WI38 (cell line): ENCODE data around the gene FBXL14.

Experiments used
- H3K4me3 ChIP-seq: 2 replicates; pipeline ENCODE4 v1.5.1; 2011; ENCODE audit warnings: low read depth, mild to moderate bottlenecking, control low read depth, low read length
- CTCF ChIP-seq: IDR thresholded peaks from 2 replicates; pipeline ENCODE4 v1.5.1; 2012; ENCODE audit warnings: low read depth, mild to moderate bottlenecking, control low read depth, low read length

The FBXL14 gene

GRCh38 chr12:1529228-1529861, 65.0 kb downstream of the FBXL14 start:
- H3K4me3 ChIP-seq: peak overlapping the region; percentile 61
- TF ChIP-seq CTCF: no peak

DNA sequence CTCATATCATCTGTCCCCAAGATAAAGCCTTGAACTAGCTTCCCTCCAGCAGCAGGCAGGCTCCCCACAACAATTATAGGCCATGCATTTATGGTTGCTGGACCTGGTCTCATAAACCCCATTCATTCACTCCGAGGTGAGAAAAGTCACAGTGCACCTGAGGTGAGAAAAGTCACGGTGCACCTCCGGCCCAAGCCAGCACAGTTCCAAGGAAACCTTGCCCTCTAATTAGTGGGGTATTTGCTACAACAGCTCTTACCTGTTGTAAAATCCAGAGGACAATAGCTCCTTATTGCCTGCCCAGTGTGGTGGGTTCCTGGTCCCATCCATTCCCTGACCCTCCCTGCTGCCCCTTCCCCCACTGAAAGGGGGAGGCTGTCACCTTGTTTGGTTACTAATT, 65.6 kb downstream of the FBXL14 start:
- TF ChIP-seq CTCF: no peak
- no peak overlapping the region for H3K4me3 ChIP-seq

- no peak overlapping the region for H3K4me3 ChIP-seq
- no peak for TF ChIP-seq CTCF
These were observed 66.6 kb downstream of the FBXL14 start for GRCh38 chr12:1527789-1528188.

DNA sequence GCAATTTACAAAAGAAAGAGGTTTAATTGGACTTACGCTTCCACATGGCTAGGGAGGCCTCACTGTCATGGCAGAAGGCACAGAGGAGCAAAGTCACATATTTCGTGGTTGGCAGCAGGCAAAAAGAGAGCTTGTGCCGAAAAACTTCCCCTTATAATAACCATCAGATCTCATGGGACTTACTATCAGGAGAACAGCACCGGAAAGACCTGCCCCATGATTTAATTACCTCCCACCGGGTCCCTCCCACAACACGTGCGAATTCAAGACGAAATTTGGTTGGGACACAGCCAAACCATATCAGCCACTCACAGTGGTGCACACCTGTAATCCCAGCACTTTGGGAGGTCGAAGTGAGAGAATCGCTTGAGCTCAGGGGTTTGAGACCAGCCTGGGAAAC, 68.5 kb downstream of the FBXL14 start:
- TF ChIP-seq CTCF: no peak
- H3K4me3 ChIP-seq: no peak overlapping the region

GRCh38 chr12:1523558-1524050, 70.8 kb downstream of the FBXL14 start:
- TF ChIP-seq CTCF: no peak
- H3K4me3 ChIP-seq: no peak overlapping the region

GRCh38 chr12:1523046-1523445, 71.3 kb downstream of the FBXL14 start:
- no peak for TF ChIP-seq CTCF
- no peak overlapping the region for H3K4me3 ChIP-seq

DNA sequence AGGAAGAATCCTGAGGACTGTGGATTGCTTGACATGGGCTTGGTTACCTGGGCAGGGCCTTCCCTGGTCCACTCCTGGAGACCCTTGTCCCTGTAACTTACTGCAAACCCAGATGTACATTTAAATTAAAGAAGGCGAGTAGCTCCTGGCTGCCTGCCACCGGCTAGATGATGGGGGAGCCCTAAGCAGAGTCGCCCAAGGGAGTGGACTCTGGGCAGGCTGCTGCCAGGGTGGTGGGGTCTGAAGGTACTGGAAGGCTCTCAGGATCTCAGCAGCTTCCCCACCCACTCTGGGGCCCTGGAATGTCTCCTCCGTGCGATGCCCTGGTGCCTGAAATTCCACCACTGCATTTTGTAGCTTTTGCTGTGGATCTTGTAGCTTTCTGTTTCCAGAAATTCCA, 74.7 kb downstream of the FBXL14 start:
- no peak for TF ChIP-seq CTCF
- H3K4me3 ChIP-seq: no peak overlapping the region
